PC-9 (cell line): ENCODE results near the gene SEMG1. TPM values are rescaled to one million over a fixed set of nuclear protein-coding genes. Genes with fewer than 3 reads are reported as not detected.

Source experiments
- BruUV-seq: library from RNA; stranded (reverse); fragments of 400-500 nt; replicated peaks from 2 replicates; lab custom pipeline; 2021; lab: Mats Ljungman, UMichigan
- CTCF ChIA-PET: fragments of 300-600 bp; sonication (Branson Sonifier 250); formaldehyde crosslinking; loops from one replicate; lab custom pipeline; 2022; ENCODE audit warnings: antibody characterized with exemption; lab: Charles Lee
- POLR2A ChIA-PET: fragments of 300-600 bp; sonication (Branson Sonifier 250); formaldehyde crosslinking; loops from one replicate; lab custom pipeline; 2022; ENCODE audit warnings: antibody characterized with exemption; ENCODE audit not compliant: unreplicated experiment; lab: Charles Lee
- DNase-seq, 2 experiments: peaks; one replicate each; pipeline versions ENCODE4 v3.0.0 to v3.0.0-alpha.2; 2015 to 2022; ENCODE audit warnings: mixed read lengths in 1 of 2
- H2AFZ ChIP-seq: fragments of 200-600 bp; sonication (generic); 2 replicates; pipeline ENCODE4 v1.8.1; 2017; ENCODE audit warnings: antibody characterized with exemption
- H3F3A ChIP-seq: fragments of 200-600 bp; sonication (generic); 2 replicates; pipeline ENCODE4 v1.8.1; 2017; ENCODE audit warnings: antibody characterized with exemption, mild to moderate bottlenecking, low read depth; ENCODE audit not compliant: insufficient read depth
- H3K27ac ChIP-seq: fragments of 200-600 bp; sonication (generic); 2 replicates; pipeline ENCODE4 v1.6.1; 2016; ENCODE audit warnings: mixed run types
- H3K27me3 ChIP-seq: fragments of 200-600 bp; sonication (generic); 2 replicates; pipeline ENCODE4 v1.6.1; 2016; ENCODE audit warnings: low read depth, mixed run types; ENCODE audit not compliant: insufficient read depth
- H3K36me3 ChIP-seq: fragments of 200-600 bp; sonication (generic); 2 replicates; pipeline ENCODE4 v1.6.1; 2016; ENCODE audit warnings: low read depth, mixed run types
- H3K4me1 ChIP-seq: fragments of 200-600 bp; sonication (generic); replicated peaks from 2 replicates; pipeline ENCODE4 v1.6.1; 2016; ENCODE audit warnings: mixed run types; ENCODE audit not compliant: insufficient read depth
- H3K4me2 ChIP-seq: fragments of 200-600 bp; sonication (generic); 2 replicates; pipeline ENCODE4 v1.6.1; 2017; ENCODE audit warnings: mixed run types
- H3K4me3 ChIP-seq: fragments of 200-600 bp; sonication (generic); 2 replicates; pipeline ENCODE4 v1.6.1; 2016; ENCODE audit warnings: mixed run types
- H3K79me2 ChIP-seq: fragments of 200-600 bp; sonication (generic); 2 replicates; pipeline ENCODE4 v1.6.1; 2017; ENCODE audit warnings: low read depth, mixed run types
- H3K9me2 ChIP-seq: fragments of 200-600 bp; sonication (generic); 2 replicates; pipeline ENCODE4 v1.8.1; 2017; ENCODE audit warnings: mild to moderate bottlenecking; ENCODE audit not compliant: insufficient read depth
- H3K9me3 ChIP-seq: fragments of 200-600 bp; sonication (generic); 2 replicates; pipeline ENCODE4 v1.8.1; 2016; ENCODE audit warnings: low read depth; ENCODE audit not compliant: insufficient read depth
- H4K20me1 ChIP-seq: fragments of 200-600 bp; sonication (generic); 2 replicates; pipeline ENCODE4 v1.8.1; 2017; ENCODE audit not compliant: insufficient read depth
- CTCF ChIP-seq: fragments of 200-600 bp; sonication (generic); conservative IDR thresholded peaks from 2 replicates; pipeline ENCODE4 v1.6.1; 2017; ENCODE audit warnings: mixed run types, antibody characterized with exemption, mild to moderate bottlenecking, moderate library complexity
- EZH2 ChIP-seq: fragments of 200-600 bp; sonication (generic); IDR thresholded peaks from 2 replicates; pipeline ENCODE4 v1.8.0; 2017; ENCODE audit warnings: antibody characterized with exemption, low read depth
- intact Hi-C: fragments of 100-400 bp; cut with micrococcal nuclease; formaldehyde crosslinking; loops from one replicate; pipeline ENCODE4 v1.10.0; 2022; ENCODE audit not compliant: unreplicated experiment
- total RNA-seq: library from RNA; stranded (reverse); gene quantifications from 2 replicates; pipeline ENCODE4 v1.2.3, GENCODE V29; 2021

The SEMG1 gene
- total RNA-seq, 1 experiment from 2014 or later: not detected

- Histone ChIP-seq H3K9me3 (no peaks in the 10 kb centered on the region), H3K36me3 (peaks cover 11% of the 10 kb centered on the region), H3K9me2 (no peaks in the 10 kb centered on the region), H3K27me3 (no peaks in the 10 kb centered on the region), H3K4me3 (peak within 1 kb of the TSS; percentile 73), H3K4me1 (peaks cover 71% of the 10 kb centered on the region), H3K27ac (peak within 1 kb of the TSS; percentile 97), H4K20me1 (peaks cover 5% of the 10 kb centered on the region; the same call in 1 of the 2 replicates), H3K4me2 (peak within 1 kb of the TSS; percentile 99), H2AFZ (peak within 1 kb of the TSS; percentile 73), H3K79me2 (peaks cover 41% of the 10 kb centered on the region), H3F3A (peaks cover 34% of the 10 kb centered on the region)
- intact Hi-C loops: loop anchor here (1.0 kb wide), 3 partner anchors 37 to 525 kb away; no protein-coding TSS in a partner anchor
- ChIA-PET POLR2A (interaction anchor here (0.5 to 1.1 kb wide), 6 partner anchors 116 to 509 kb away, joined by 3 to 10 read pairs (median 5); partner anchors contain the start of genes TOMM34 and YWHAB), CTCF (interaction anchor here (1.0 kb wide), 1 partner anchor 211 kb away, joined by 3 read pairs; no protein-coding TSS in a partner anchor)
- peak; percentile 92 to 98 for DNase-seq
- BruUV-seq: no TSS peak
- no peak for TF ChIP-seq EZH2
- no peak for TF ChIP-seq CTCF
Measured at GRCh38 chr20:45254383-45255262, 47.8 kb downstream of the SEMG1 start, which contains the start of gene SLPI. Gene SLPI (minus strand): TSS chr20:45254564. CDS start chr20:45254543, 21 bp downstream.

GRCh38 chr20:45257161-45257560 lies 50.3 kb downstream of the SEMG1 start:
- 0 out of 2 replicates have a peak overlapping the region, but pooled peaks have one; percentile 99 for H3K4me2 ChIP-seq
- peaks cover 16% of the 10 kb centered on the region for H3K79me2 ChIP-seq
- ChIA-PET CTCF (interaction anchor here (0.6 kb wide), 1 partner anchor 45 kb away, joined by 3 read pairs; no protein-coding TSS in a partner anchor), POLR2A (no interaction called here)
- H4K20me1 ChIP-seq: 0 out of 2 replicates have a peak, but pooled peaks cover 3% of the 10 kb centered on the region
- 0 out of 2 replicates have a peak overlapping the region, but pooled peaks have one; percentile 97 for H3K27ac ChIP-seq
- H2AFZ ChIP-seq: no peak overlapping the region
- H3K9me3 ChIP-seq: no peaks in the 10 kb centered on the region
- TF ChIP-seq EZH2 (no peak), CTCF (no peak)
- DNase-seq: no peak
- H3F3A ChIP-seq: peaks cover 34% of the 10 kb centered on the region
- no peaks in the 10 kb centered on the region for H3K9me2 ChIP-seq
- no peaks in the 10 kb centered on the region for H3K27me3 ChIP-seq
- intact Hi-C loops: no loop called here
- no peak overlapping the region for H3K4me3 ChIP-seq
- H3K36me3 ChIP-seq: no peaks in the 10 kb centered on the region; the same call in 1 of the 2 replicates
- no TSS peak for BruUV-seq
- H3K4me1 ChIP-seq: peaks cover 45% of the 10 kb centered on the region

DNA sequence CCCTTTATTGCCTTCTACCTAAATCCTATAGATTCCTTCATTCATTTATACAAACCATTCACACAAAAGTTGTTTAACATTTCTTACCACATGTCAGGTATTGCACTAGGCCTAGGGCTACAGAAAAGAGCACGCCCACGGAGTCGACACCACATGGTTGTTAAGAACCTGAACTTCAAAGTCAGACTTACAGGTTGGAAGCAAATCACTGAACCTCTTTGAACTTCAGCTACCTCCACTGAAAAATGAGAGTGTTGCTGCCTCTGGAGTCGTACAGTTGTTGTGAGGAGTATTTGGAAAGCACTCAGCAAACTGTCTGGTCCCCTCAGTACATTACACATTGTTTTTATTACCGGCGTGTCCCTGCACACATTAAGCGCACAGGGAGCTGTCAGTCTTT lies 50.9 kb downstream of the SEMG1 start:
- DNase-seq: peak in 1 of 2 experiments; percentile 33
- Histone ChIP-seq H3K9me2 (no peaks in the 10 kb centered on the region), H4K20me1 (0 out of 2 replicates have a peak, but pooled peaks cover 3% of the 10 kb centered on the region), H3K79me2 (peaks cover 11% of the 10 kb centered on the region), H3K4me2 (no peak overlapping the region), H3K4me3 (no peak overlapping the region), H3K27me3 (no peaks in the 10 kb centered on the region), H3K36me3 (no peaks in the 10 kb centered on the region), H3K4me1 (peaks cover 40% of the 10 kb centered on the region), H3K27ac (no peak overlapping the region), H3F3A (peaks cover 34% of the 10 kb centered on the region), H2AFZ (no peak overlapping the region), H3K9me3 (no peaks in the 10 kb centered on the region)
- intact Hi-C loops: no loop called here
- no TSS peak for BruUV-seq
- ChIA-PET POLR2A (no interaction called here), CTCF (interaction anchor here (0.9 kb wide), 1 partner anchor 33 kb away, joined by 4 read pairs; no protein-coding TSS in a partner anchor)
- no peak for TF ChIP-seq EZH2
- TF ChIP-seq CTCF: no peak
